Glomerular visceral epithelial cell (primary cell): ENCODE measurements around the gene AKAP3.

Experiments
- DNase-seq: peaks from one replicate; pipeline ENCODE4 v3.0.0-alpha.2; 2016; ENCODE audit errors: extremely low spot score

Gene AKAP3

GRCh38 chr12:4603421-4603820, 45.4 kb downstream of the AKAP3 start:
- DNase-seq: no peak

- DNase-seq: no peak
Observed at GRCh38 chr12:4595881-4596280, 53.0 kb downstream of the AKAP3 start.

- no peak for DNase-seq
Observed at GRCh38 chr12:4591180-4591687, 57.6 kb downstream of the AKAP3 start.

- DNase-seq: no peak
Observed at GRCh38 chr12:4589941-4590340, 58.9 kb downstream of the AKAP3 start.

- no peak for DNase-seq
Observed at GRCh38 chr12:4588916-4589315, 59.9 kb downstream of the AKAP3 start.

- no peak for DNase-seq
Observed at GRCh38 chr12:4587108-4587507, 61.7 kb downstream of the AKAP3 start.

GRCh38 chr12:4586500-4586899, 62.4 kb downstream of the AKAP3 start:
- DNase-seq: no peak

- DNase-seq: no peak
Observed at GRCh38 chr12:4584896-4585295, 64.0 kb downstream of the AKAP3 start.

GRCh38 chr12:4584281-4584680, 64.6 kb downstream of the AKAP3 start:
- DNase-seq: no peak

GRCh38 chr12:4580281-4580688, 68.6 kb downstream of the AKAP3 start:
- DNase-seq: no peak

- no peak for DNase-seq
Observed at GRCh38 chr12:4579305-4580102, 69.3 kb downstream of the AKAP3 start.

- DNase-seq: no peak
Observed at GRCh38 chr12:4572680-4573079, 76.2 kb downstream of the AKAP3 start.

- DNase-seq: no peak
Observed at GRCh38 chr12:4569261-4569660, 79.6 kb downstream of the AKAP3 start.

- no peak for DNase-seq
Observed at GRCh38 chr12:4567073-4567881, 81.6 kb downstream of the AKAP3 start.

GRCh38 chr12:4566474-4566873, 82.4 kb downstream of the AKAP3 start:
- no peak for DNase-seq
